NT2/D1 (cell line): ENCODE measurements around the gene GRAMD1B.

Experiments
- SUZ12 ChIP-seq: IDR thresholded peaks from 2 replicates; pipeline ENCODE4 v1.6.1; 2011; ENCODE audit not compliant: insufficient read length, insufficient read depth; ENCODE audit errors: extremely low read depth
- ZNF274 ChIP-seq: IDR thresholded peaks from 2 replicates; pipeline ENCODE4 v1.6.1; 2011; ENCODE audit warnings: mild to moderate bottlenecking, low read depth, low read length

DNA sequence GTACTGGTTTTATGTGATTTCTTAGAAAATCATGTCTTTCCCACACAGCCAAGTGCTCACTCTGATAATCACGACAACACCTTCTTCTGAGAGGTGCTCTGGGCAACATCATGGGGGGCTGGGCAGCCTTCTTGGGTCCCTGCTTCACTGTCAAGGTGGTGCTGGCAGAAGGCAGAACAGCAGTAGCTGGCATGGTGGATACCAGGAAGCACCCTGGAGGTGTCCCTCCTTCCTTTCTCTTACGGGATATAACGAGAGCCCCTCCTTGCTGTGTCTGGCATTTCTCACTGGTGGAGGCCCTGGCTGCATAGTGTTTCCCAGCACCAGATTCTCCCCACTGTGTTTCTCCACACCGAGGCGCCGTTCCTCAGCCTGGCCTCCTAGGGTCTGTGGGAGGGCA, 163.5 kb downstream of the GRAMD1B start:
- no peak for TF ChIP-seq ZNF274
- TF ChIP-seq SUZ12 = no peak
